Stimulated activated naive CD4-positive, alpha-beta T cell treated with Interleukin-2 at 50 U/mL for 16 hours (primary cell): ENCODE data around the gene PGLYRP4.
"Not testable (repeated sequence)": the region's sequence is repeated elsewhere in the genome, so short reads cannot be mapped to it uniquely, and the experiment has no call there.

Experiments
- DNase-seq: peaks from one replicate; lab custom pipeline; 2025; lab: John Stamatoyannopoulos, UW

The PGLYRP4 gene

GRCh38 chr1:153356392-153357075, 7.9 kb upstream of the PGLYRP4 start:
- DNase-seq: no peak

DNA sequence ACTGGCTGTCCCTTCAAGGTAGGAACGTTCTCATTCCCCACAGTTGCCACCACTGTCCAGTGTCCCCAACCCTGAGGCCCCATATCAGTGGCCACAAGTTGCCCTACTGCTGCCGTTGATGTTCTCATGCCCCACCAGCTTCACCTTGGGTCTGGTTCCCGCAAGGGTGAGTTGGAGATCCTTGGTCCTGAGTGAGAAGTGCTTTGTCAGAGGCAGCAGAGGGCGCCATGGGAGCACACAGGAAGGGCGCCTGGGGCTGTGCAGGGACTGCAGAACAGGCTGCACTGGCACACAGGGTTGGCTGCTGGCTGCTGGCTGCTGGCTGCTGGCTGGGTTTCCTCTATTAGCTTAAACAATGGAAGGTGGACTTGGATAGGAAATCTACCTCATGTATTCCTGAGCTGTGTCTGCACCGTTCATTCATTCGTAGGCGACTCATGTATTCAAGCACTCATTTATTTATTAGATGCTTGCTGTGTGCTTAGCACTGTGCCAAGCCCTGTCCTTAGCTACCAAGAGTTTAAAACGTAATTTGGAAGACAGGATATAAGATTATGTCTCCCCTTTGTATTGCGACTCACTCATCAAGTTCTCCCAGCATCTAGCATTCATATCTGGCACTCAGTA, 6.9 kb upstream of the PGLYRP4 start:
- no peak for DNase-seq

DNA sequence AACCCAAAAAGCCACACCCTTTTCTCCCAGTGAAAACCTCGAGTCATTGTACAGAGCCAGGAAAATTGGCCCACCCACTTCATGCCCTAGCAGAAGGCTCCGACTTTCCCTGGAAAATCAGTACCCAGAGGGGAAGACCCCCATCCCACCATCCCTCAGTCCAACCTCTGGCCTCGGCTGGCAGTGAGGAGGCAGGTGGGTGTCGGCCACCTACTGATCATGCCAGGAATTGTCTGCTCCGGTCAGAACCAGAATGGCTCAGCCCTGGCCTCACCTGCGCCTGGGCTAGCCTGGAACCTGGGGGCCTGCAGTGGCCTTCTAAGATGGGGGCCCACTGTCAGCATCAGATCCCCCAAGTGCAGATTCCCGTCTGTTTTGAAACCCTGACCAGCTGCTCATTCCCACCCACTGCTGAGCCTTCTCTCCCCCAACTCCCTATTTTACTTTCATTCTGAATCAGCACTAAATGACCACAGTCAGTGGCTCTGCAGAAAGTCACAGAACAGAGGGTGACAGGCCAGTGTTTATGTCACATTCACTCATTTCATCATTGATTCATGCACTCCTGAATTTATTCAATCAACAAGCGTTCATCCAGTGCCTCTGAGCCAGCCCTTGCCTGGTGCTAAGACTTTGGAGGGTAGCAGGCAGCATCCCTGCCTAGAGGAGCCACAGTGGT, 6.0 kb upstream of the PGLYRP4 start:
- DNase-seq: no peak

DNA sequence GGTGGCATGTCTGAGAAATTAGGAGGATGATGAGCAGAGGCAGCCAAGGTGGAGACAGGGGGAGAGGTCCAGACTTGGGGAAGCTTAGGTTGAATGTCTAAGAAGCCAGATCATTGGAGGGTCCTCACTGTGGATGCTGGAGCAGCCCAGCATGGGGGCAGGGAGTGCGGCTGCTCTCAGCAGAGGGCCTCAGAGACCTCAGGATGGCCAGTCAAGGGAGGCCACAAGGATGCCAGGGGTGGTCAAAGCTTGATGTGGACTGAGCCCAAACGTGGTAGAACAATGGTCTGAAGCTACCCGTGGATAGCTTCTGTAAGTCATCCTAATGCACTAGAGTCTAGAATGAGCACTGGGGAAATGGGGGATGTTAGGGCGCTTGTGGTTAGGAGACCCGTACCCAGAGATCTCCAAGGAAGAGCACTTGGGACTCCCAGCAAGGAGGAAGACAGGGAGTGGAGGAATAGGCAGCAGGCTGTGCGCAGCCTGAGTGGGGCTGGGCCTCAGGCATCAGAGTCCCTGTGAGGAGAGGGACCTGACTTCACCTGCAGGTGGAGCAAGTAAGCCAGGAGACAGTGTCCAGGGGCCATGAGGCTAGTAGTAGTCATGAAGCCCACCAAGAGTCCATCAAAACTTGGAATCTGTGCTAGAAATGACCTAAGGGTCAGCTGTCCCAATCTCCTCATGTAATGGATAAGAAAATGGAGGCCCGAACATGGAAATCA, 4.7 kb upstream of the PGLYRP4 start:
- no peak for DNase-seq

DNA sequence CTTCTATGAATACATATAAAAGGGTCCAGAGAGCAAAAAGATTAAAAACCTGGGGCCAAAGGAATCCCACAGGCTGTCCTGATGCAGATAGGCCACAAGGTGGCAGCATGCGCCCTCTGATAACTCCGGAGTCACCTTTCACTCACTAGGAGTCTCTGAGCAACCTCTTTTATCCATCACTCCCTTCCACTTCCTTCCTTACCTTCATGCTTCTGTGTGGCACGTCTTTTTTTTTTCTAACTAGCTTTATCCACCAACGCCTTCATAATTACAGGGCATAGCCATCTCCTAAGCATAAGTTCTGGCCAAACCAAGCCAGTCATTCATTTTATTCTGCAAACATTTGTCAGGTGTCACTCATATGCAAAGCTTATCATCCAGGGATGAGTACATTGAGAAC, 3.9 kb upstream of the PGLYRP4 start:
- DNase-seq: peak; percentile 53

DNA sequence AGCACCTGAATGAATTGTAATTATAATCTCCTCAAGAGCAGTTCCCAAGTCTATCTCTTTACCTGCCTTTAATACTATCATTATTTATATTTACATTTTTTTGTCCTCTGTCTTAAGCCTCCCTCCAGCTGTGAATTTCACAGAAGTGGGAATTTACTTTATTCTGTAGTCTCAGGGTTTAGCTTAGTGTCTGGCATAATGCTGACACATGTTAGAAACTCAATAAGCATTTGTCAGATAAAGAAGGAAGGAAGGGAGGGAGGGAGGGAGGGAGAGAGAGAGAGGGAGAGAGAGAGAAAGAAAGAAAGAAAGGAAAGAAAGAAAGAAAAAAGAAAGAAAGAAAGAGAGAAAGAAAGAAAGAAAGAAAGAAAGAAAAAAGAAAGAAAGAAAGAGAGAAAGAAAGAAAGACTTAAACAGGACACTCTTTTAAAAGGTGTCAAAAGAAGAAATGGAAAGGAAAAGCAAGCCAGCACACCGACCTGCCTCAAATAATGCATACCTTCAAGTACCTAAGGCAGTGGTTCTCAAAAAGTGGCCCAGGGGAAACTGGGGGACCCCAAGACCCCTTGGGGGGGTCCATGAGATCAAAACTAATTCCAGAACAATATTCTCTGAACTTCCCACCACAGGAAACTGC, 1.8 kb upstream of the PGLYRP4 start:
- DNase-seq: no peak

DNA sequence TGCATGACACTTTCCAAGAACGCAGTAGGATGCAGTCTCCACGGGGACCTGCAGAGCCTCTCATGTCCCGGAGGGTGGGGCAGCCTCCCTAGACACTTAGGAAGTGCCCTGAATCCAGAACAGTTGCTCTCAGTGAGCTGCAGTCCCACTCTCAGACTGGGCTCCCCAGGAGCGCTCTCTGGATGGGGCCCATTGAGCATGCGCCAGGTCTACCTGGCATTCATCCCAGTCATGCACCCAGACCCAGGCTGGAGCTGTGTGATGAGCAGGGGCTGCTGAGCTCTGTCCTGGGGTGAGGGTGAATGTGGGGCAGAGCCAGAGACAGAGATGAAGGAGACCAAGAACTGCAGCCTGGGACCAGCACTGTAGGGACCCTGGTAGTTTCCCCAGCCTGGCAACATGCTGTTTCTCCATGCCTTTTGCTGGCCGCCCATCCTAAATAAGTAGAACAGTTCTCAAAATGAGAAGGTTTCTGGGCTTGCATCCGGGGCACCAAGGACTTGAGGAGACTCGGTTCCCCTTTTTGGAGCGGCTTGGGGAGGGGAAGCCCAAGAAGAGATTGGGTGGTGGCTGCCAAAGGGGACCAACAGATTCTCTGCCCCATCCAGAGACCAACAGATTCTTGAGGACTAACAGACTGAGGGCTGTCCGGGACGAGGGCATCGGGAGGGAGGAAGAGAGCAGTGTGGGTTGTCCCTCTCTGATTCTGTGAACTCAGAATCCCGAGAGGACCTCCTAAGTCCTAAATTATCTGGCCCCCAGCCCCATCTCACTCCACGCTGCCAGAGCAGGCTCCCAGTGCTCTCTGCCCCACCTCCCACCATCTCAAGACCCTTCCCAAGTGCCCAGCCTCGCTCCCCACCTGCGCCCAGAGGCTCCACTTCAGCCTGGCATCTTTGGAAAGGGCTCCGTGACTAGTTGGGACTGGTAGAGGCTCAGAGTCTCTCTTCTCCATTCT, 1.0 kb upstream of the PGLYRP4 start:
- no peak for DNase-seq

DNA sequence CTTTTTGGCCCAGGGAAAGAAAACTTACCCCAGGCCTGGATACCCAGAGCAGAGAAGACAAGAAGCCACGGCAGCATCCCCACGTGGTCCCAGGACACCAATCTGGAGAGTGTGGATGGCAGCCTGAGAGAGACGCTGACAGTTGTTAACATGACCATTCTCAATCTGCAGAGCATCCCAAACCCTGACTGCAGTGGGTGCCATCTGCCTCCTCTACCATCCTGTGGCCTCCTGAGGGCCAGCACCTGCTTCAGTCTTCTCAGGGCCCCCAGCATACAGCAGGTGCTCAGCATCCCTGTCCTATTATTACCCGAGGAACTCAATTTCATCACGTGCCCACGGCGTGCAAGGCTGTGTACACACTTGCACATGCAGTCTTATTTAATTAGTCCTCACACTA, 785 bp downstream of the PGLYRP4 start:
- DNase-seq: no peak

DNA sequence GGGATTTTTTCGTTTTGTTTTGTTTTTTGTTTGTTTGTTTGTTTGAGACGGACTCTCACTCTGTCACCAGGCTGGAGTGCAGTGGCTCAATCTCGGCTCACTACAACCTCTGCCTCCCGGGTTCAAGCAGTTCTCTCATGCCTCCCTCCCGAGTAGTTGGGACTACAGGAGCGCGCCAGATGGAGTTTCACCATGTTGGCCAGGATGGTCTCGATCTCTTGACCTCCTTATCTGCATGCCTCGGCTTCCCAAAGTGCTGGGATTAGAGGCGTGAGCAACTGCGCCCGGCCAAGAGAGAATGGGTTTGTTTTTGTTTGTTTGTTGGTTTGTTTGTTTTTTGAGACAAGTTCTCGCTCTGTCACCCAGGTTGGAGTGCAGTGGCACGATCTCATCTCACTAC, 1.6 kb downstream of the PGLYRP4 start:
- DNase-seq: not testable (repeated sequence)

GRCh38 chr1:153346077-153346723, 2.4 kb downstream of the PGLYRP4 start:
- no peak for DNase-seq

- DNase-seq: no peak
These were observed 3.2 kb downstream of the PGLYRP4 start for GRCh38 chr1:153345187-153346076.

DNA sequence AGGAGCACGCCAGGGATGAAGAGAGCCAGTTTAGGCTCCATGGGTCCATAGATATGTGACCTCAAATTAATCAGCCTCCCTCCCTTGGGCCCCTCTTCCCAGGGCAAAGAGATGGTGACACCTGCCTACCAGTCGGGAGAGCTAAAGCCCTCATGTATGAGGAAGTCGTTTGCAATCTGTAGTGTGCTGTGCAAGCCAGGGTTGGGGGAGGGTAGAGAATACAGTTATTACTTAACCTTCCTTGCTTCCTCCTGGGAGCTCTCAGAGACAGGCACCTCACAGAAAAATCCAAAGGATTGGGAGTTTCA, 4.0 kb downstream of the PGLYRP4 start:
- no peak for DNase-seq

DNA sequence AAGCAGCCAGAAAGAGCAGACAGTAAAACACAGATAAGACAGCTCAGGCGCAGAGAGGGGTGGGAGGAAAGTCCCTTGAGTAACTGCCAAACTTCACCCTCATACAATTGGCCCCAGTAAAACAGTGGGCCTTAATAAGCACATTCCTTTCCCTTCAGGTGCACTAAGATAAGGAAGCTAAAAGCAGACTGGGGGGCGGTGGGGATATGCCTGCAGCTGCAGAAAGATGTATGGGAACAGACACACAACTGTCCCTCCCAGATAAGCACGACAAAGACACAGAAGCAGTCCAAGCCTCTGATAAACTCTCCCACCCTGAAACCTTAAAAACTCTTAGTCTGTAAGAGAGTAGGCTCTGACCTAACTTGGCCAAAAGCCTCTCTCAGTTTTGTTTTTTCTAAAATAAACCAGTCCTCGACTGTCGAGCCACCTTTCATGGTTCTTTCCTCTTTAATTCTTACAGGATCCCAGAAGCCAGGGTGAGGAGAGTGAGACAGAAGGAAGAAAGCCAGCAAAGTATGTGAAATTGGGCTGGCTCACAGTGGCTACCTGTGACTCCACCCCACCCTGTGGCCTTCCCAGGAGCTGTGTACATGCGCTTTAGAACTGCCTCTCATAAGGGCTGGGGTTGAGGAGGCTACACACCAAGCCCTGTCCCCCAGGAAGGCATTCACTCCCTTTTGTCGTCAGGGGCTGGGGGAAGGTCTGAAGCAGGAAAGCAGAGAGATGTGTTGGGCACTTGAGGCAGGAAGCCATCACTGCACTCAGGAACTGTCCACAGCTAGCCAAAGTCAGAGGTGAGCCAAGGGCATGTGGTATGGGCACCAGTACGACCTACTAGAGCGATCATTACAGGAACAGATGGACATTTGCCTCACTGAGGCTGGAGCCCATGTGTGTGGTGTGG, 4.6 kb downstream of the PGLYRP4 start:
- DNase-seq: no peak

- no peak for DNase-seq
These were observed 5.5 kb downstream of the PGLYRP4 start for GRCh38 chr1:153343040-153343681.

DNA sequence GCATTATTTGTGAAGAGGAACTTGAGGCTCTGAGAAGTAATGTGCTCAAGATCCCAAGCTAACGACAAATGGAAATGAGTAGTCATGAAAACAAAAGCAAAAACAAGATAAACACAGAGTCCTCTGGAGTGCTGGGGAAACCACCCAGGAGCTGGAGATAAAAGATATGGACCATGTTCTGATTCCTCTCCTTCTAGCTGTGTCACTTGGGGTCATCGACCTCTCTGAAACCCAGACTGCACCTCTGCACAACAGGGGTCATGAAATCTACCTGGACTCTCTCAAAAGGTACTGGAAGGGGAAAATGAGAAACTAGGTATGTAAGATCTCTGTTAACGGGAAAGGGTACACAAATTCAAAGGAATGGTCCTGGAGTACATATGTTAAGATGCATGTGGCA, 6.5 kb downstream of the PGLYRP4 start:
- DNase-seq: no peak

DNA sequence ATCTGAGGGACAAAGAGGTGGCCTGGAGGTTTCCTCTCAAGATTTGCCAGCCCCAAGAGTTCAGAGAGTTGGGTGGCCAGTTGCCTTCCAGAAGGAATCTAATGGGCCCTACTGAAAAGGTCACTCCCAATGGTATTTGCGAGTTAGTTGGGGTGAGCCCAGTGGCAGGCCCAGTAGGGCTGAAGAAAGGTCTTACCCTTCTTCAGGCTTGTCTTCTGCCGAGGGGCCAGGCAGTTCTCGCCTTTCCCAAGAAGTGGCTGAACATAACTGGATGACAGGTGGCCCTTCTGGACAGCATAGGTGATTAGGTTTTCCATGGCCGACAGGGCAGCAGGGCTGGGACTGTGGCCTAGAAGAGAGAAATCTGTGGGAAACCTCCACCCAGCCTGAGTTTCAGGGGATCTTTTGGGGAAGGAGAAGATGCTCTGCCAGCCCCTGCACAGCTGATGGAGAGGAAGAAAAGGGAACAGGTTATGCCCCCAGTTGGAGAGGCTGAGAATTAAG, 7.2 kb downstream of the PGLYRP4 start:
- DNase-seq: no peak

DNA sequence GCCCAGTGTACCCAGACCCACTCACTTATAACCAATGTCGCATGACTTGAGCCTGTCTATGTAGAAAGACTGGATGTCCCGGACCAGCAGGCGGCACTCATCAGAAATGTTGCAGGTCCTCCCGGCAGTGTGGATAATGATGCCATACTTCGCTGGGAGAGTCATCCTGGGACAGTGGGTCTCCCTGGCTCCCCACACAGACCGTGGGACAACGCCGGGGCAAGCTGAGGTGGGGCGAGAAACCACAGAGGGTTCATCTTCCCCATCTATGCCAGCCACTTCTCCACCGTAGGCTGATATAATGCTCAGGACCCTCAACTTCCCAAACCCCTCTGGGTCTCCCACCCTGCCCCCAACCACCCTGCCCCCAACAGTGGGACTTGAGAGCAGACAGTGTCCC, 8.3 kb downstream of the PGLYRP4 start:
- DNase-seq: no peak

DNA sequence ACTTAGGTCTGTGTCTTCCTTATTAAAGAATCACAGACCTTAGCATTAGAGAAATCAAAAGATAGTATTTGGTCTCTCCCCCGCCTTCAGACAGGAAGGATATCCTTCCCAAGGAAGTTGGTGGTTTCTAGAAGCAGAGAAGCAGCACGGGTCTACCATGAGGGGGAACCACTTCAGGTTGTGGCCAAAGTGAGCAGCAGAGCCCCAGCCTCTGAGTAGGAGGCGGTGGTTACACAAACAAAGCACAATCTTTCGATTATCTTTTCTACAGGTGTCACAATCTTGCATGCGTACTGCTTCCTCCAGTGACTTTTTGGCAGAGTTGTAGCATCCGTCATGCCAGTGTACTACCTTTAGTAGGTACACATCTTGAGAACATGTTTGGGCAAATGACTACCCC, 8.8 kb downstream of the PGLYRP4 start:
- DNase-seq: no peak
